Neural cell (in vitro differentiated cells): ENCODE results near the gene ADAM10. TPM values are rescaled to one million over a fixed set of nuclear protein-coding genes. Genes with fewer than 3 reads are reported as not detected.

Source experiments
- H2AFZ ChIP-seq: fragments of 200-600, 300-800 bp; sonication (generic), shearing (Covaris generic); 2 replicates; pipeline ENCODE4 v1.6.0; 2014; ENCODE audit warnings: low read depth, mild to moderate bottlenecking, antibody characterized with exemption, low read length, moderate library complexity
- H3F3A ChIP-seq: fragments of 200-600 bp; shearing (Covaris generic); 2 replicates; pipeline ENCODE4 v1.6.1; 2016; ENCODE audit warnings: mild to moderate bottlenecking, moderate library complexity, mixed read lengths, antibody characterized with exemption, low read length; ENCODE audit not compliant: insufficient read depth, poor library complexity, severe bottlenecking
- H3K27ac ChIP-seq: fragments of 200-600, 300-800 bp; sonication (generic), shearing (Covaris generic); 2 replicates; pipeline ENCODE4 v1.5.1; 2014; ENCODE audit warnings: mild to moderate bottlenecking, low read length, moderate library complexity
- H3K27me3 ChIP-seq: fragments of 300-800, 200-600 bp; sonication (generic), shearing (Covaris generic); 2 replicates; pipeline ENCODE4 v1.6.0; 2014; ENCODE audit warnings: mild to moderate bottlenecking, low read depth, low read length, moderate library complexity; ENCODE audit not compliant: insufficient read depth
- H3K36me3 ChIP-seq: fragments of 300-800, 200-600 bp; sonication (generic), shearing (Covaris generic); 2 replicates; pipeline ENCODE4 v1.5.1; 2014; ENCODE audit warnings: mild to moderate bottlenecking, antibody characterized with exemption, low read length, moderate library complexity; ENCODE audit not compliant: insufficient read depth
- H3K4me2 ChIP-seq: fragments of 300-800, 200-600 bp; sonication (generic), shearing (Covaris generic); 2 replicates; pipeline ENCODE4 v1.6.0; 2014; ENCODE audit warnings: mild to moderate bottlenecking, low read length
- H3K4me3 ChIP-seq: fragments of 300-800, 200-600 bp; sonication (generic), shearing (Covaris generic); 2 replicates; pipeline ENCODE4 v1.5.1; 2014; ENCODE audit warnings: mild to moderate bottlenecking, low read length, moderate library complexity
- H3K79me2 ChIP-seq: fragments of 200-600 bp; shearing (Covaris generic); replicated peaks from 2 replicates; pipeline ENCODE4 v1.6.0; 2014; ENCODE audit warnings: mild to moderate bottlenecking, low read length, moderate library complexity; ENCODE audit not compliant: insufficient read depth
- H3K9ac ChIP-seq: fragments of 300-800, 200-600 bp; sonication (generic), shearing (Covaris generic); 2 replicates; pipeline ENCODE4 v1.6.1; 2016; ENCODE audit warnings: mild to moderate bottlenecking, low read length, mixed read lengths
- H3K9me2 ChIP-seq: fragments of 200-600 bp; shearing (Covaris generic); 2 replicates; pipeline ENCODE4 v1.6.1; 2016; ENCODE audit warnings: mild to moderate bottlenecking, low read length, mixed read lengths; ENCODE audit not compliant: insufficient read depth
- H3K9me3 ChIP-seq: fragments of 200-600, 300-800 bp; sonication (generic), shearing (Covaris generic); 2 replicates; pipeline ENCODE4 v1.6.1; 2016; ENCODE audit warnings: mild to moderate bottlenecking, mixed run types, low read length, moderate library complexity, mixed read lengths
- H4K20me1 ChIP-seq: fragments of 200-600 bp; shearing (Covaris generic); 2 replicates; pipeline ENCODE4 v1.6.1; 2016; ENCODE audit warnings: mild to moderate bottlenecking, mixed run types; ENCODE audit not compliant: insufficient read depth
- EP300 ChIP-seq: fragments of 450-650 bp; conservative IDR thresholded peaks from 2 replicates; pipeline ENCODE4 v1.6.1; 2014; ENCODE audit warnings: antibody characterized with exemption, mild to moderate bottlenecking, moderate library complexity; ENCODE audit not compliant: poor library complexity, severe bottlenecking
- EZH2 ChIP-seq: fragments of 200-600, 300-800 bp; shearing (Covaris generic), sonication (generic); IDR thresholded peaks from 2 replicates; pipeline ENCODE4 v1.6.1; 2014; ENCODE audit warnings: antibody characterized with exemption, low read length, borderline replicate concordance, mild to moderate bottlenecking; ENCODE audit not compliant: insufficient read depth, poor library complexity, severe bottlenecking
- MXI1 ChIP-seq: fragments of 450-650 bp; conservative IDR thresholded peaks from 2 replicates; pipeline ENCODE4 v1.6.1; 2014; ENCODE audit warnings: antibody characterized with exemption, mild to moderate bottlenecking; ENCODE audit not compliant: poor library complexity, severe bottlenecking
- POLR2AphosphoS5 ChIP-seq: IDR thresholded peaks from 2 replicates; pipeline ENCODE4 v1.6.1; 2012
- RAD21 ChIP-seq: fragments of 450-650 bp; conservative IDR thresholded peaks from 2 replicates; pipeline ENCODE4 v1.6.1; 2014; ENCODE audit warnings: antibody characterized with exemption, mild to moderate bottlenecking, moderate library complexity
- SMC3 ChIP-seq: fragments of 450-650 bp; conservative IDR thresholded peaks from 2 replicates; pipeline ENCODE4 v1.6.1; 2014; ENCODE audit warnings: antibody characterized with exemption, mild to moderate bottlenecking, moderate library complexity; ENCODE audit not compliant: poor library complexity
- TAF1 ChIP-seq: IDR thresholded peaks from 2 replicates; pipeline ENCODE4 v1.6.1; 2012; ENCODE audit warnings: low read depth
- polyA plus RNA-seq: library from polyadenylated mRNA; depleted of rRNA; stranded (reverse); fragments of >200 nt; gene quantifications from 2 replicates; pipeline ENCODE4 v1.2.3, GENCODE V29; 2014
- TF ChIP-seq, protein P1 (sequence below): fragments of 450-650 bp; IDR thresholded peaks from 2 replicates; pipeline ENCODE4 v1.5.1; 2014; ENCODE audit warnings: antibody characterized with exemption, mild to moderate bottlenecking, moderate library complexity; ENCODE audit not compliant: poor library complexity, severe bottlenecking
- TF ChIP-seq, protein P2 (sequence below): IDR thresholded peaks from 2 replicates; pipeline ENCODE4 v1.6.1; 2012; ENCODE audit warnings: borderline replicate concordance

Gene ADAM10
- polyA plus RNA-seq, 1 donor from 2014 or later: 66.3 TPM

DNA sequence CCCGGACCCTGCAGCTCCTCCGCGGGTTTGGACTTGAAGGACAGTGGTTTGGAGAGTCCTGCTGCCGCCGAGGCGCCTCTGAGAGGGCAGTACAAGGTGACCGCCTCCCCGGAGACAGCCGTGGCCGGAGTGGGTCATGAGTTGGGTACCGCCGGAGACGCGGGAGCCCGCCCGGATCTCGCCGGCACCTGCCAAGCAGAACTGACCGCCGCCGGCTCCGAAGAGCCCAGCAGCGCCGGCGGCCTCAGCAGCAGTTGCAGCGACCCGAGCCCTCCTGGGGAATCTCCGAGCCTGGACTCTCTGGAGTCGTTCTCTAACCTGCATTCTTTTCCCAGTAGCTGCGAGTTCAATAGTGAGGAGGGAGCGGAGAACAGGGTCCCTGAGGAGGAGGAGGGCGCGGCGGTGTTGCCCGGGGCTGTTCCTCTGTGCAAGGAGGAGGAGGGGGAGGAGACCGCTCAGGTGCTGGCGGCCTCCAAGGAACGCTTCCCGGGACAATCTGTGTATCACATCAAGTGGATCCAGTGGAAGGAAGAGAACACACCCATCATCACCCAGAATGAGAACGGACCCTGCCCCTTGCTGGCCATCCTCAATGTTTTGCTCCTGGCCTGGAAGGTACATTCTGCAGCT is 22.2 kb upstream of the ADAM10 start:
- H3K9me3 ChIP-seq: no peaks in the 10 kb centered on the region
- peak overlapping the region; percentile 88 for H2AFZ ChIP-seq
- H3F3A ChIP-seq: no peaks in the 10 kb centered on the region
- H4K20me1 ChIP-seq: no peaks in the 10 kb centered on the region
- no peaks in the 10 kb centered on the region for H3K36me3 ChIP-seq
- TF ChIP-seq EZH2: no peak
- no peak for TF ChIP-seq RAD21
- peak; percentile 30 for TF ChIP-seq SMC3
- no peak for TF ChIP-seq MXI1
- TF ChIP-seq, protein P1, sequence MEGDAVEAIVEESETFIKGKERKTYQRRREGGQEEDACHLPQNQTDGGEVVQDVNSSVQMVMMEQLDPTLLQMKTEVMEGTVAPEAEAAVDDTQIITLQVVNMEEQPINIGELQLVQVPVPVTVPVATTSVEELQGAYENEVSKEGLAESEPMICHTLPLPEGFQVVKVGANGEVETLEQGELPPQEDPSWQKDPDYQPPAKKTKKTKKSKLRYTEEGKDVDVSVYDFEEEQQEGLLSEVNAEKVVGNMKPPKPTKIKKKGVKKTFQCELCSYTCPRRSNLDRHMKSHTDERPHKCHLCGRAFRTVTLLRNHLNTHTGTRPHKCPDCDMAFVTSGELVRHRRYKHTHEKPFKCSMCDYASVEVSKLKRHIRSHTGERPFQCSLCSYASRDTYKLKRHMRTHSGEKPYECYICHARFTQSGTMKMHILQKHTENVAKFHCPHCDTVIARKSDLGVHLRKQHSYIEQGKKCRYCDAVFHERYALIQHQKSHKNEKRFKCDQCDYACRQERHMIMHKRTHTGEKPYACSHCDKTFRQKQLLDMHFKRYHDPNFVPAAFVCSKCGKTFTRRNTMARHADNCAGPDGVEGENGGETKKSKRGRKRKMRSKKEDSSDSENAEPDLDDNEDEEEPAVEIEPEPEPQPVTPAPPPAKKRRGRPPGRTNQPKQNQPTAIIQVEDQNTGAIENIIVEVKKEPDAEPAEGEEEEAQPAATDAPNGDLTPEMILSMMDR: no peak
- TF ChIP-seq TAF1: no peak
- peak; percentile 54 for TF ChIP-seq POLR2AphosphoS5
- TF ChIP-seq, protein P2, sequence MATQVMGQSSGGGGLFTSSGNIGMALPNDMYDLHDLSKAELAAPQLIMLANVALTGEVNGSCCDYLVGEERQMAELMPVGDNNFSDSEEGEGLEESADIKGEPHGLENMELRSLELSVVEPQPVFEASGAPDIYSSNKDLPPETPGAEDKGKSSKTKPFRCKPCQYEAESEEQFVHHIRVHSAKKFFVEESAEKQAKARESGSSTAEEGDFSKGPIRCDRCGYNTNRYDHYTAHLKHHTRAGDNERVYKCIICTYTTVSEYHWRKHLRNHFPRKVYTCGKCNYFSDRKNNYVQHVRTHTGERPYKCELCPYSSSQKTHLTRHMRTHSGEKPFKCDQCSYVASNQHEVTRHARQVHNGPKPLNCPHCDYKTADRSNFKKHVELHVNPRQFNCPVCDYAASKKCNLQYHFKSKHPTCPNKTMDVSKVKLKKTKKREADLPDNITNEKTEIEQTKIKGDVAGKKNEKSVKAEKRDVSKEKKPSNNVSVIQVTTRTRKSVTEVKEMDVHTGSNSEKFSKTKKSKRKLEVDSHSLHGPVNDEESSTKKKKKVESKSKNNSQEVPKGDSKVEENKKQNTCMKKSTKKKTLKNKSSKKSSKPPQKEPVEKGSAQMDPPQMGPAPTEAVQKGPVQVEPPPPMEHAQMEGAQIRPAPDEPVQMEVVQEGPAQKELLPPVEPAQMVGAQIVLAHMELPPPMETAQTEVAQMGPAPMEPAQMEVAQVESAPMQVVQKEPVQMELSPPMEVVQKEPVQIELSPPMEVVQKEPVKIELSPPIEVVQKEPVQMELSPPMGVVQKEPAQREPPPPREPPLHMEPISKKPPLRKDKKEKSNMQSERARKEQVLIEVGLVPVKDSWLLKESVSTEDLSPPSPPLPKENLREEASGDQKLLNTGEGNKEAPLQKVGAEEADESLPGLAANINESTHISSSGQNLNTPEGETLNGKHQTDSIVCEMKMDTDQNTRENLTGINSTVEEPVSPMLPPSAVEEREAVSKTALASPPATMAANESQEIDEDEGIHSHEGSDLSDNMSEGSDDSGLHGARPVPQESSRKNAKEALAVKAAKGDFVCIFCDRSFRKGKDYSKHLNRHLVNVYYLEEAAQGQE: no peak
- TF ChIP-seq EP300: no peak
- peak overlapping the region; percentile 93 for H3K4me3 ChIP-seq
- H3K27me3 ChIP-seq: no peaks in the 10 kb centered on the region
- no peaks in the 10 kb centered on the region for H3K9me2 ChIP-seq
- H3K9ac ChIP-seq: peak overlapping the region; percentile 98
- peak overlapping the region; percentile 95 for H3K27ac ChIP-seq
- peaks cover 46% of the 10 kb centered on the region for H3K79me2 ChIP-seq
- H3K4me2 ChIP-seq: no peak overlapping the region

DNA sequence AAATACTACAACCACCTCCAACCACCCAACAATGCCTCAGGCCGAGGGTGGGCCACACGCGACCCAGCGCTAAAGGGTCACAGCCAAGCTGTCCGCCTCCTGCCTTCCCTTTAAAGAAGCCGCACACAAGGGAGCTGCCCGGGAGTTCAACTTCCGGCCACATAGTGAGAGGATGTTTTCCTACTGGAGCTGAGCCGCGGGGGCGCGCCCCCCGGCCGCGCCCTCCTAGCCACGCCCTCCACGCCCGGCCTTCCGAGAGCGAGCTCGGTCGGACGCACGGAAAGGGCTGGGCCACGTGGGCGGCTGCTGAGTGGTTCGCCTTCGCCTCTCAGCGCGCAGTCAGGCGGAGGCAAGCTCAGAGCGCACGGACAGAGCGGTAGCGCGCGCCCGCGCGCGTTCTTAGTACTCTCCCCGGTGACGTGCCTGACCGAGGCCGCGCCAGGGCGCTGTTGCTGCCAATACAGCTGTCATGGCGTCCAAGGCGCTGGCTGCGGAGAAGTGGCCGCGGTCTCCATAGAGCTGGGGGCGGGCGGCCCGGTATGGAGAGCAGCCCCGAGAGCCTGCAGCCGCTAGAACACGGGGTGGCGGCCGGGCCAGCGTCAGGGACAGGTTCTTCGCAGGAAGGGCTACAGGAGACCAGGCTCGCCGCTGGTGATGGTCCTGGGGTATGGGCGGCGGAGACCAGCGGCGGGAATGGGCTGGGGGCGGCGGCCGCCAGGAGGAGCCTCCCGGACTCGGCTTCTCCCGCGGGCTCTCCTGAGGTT is 21.5 kb upstream of the ADAM10 start, which contains the start of gene MINDY2:
Gene MINDY2, plus strand, starts transcription at position 446 of the 764 bp plus-strand sequence. Its CDS starts 94 bp downstream, at position 540.
- peak; percentile 99 for TF ChIP-seq TAF1
- peak; percentile 89 for TF ChIP-seq MXI1
- TF ChIP-seq, protein P2: peak; percentile 91
- TF ChIP-seq EP300: peak; percentile 61
- peak; percentile 64 for TF ChIP-seq SMC3
- no peak for TF ChIP-seq EZH2
- peak; percentile 90 for TF ChIP-seq POLR2AphosphoS5
- TF ChIP-seq RAD21: no peak
- TF ChIP-seq, protein P1: peak; percentile 72
- no peaks in the 10 kb centered on the region for H3K27me3 ChIP-seq
- H3K36me3 ChIP-seq: no peaks in the 10 kb centered on the region
- H3K79me2 ChIP-seq: peaks cover 39% of the 10 kb centered on the region
- no peaks in the 10 kb centered on the region for H4K20me1 ChIP-seq
- H3K9me2 ChIP-seq: no peaks in the 10 kb centered on the region
- H3K9me3 ChIP-seq: no peaks in the 10 kb centered on the region
- peak within 1 kb of the TSS; percentile 95 for H3K27ac ChIP-seq
- H3F3A ChIP-seq: no peaks in the 10 kb centered on the region
- H3K9ac ChIP-seq: peak within 1 kb of the TSS; percentile 98
- peak within 1 kb of the TSS; percentile 93 for H3K4me3 ChIP-seq
- peak within 1 kb of the TSS; percentile 88 for H2AFZ ChIP-seq
- peak within 1 kb of the TSS; percentile 81 for H3K4me2 ChIP-seq
